Fibroblast of skin of abdomen (primary cell): ENCODE measurements around the gene C19orf38.
"Not testable (repeated sequence)": the region's sequence is repeated elsewhere in the genome, so short reads cannot be mapped to it uniquely, and the experiment has no call there.

Experiments
- DNase-seq: peaks from one replicate; pipeline ENCODE4 v3.0.0-alpha.2; 2013

C19orf38 gene

DNA sequence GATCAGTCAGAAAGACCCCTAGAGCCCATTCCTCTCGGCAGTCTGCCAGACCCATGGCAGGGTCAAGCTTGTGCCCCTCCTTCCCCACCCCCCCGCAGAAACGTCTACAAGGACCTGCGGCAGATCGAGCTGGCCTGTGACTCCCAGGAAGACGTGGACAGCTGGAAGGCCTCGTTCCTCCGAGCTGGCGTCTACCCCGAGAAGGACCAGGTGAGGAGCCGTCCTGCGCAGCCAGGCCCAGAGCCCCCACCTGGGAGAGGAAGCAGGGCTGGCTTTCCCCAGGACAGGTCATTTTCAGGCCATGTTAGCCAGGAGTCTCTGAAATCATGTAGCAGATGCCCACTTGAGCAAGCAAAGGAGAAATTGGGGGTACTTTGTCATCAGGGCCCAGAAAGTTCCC, 24.5 kb upstream of the C19orf38 start:
- no peak for DNase-seq

GRCh38 chr19:10826231-10826630, 22.0 kb upstream of the C19orf38 start:
- DNase-seq, result no peak

GRCh38 chr19:10826846-10827245, 21.4 kb upstream of the C19orf38 start:
- DNase-seq, result no peak

GRCh38 chr19:10828981-10829821, 19.0 kb upstream of the C19orf38 start:
- no peak for DNase-seq

DNA sequence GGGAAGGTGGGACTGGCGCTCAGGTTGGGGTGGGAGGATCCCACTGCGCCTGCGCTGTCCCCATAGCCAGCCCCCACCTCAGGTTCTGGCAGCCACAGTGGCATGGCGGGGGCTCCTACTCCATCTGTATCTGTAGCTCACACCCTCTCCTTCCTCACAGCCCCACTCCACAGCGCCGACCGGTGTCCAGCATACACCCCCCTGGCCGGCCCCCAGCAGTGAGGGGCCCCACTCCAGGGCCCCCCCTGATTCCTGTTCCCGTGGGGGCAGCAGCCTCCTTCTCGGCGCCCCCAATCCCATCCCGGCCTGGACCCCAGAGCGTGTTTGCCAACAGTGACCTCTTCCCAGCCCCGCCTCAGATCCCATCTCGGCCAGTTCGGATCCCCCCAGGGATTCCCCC, 18.2 kb upstream of the C19orf38 start:
- DNase-seq, result no peak

DNA sequence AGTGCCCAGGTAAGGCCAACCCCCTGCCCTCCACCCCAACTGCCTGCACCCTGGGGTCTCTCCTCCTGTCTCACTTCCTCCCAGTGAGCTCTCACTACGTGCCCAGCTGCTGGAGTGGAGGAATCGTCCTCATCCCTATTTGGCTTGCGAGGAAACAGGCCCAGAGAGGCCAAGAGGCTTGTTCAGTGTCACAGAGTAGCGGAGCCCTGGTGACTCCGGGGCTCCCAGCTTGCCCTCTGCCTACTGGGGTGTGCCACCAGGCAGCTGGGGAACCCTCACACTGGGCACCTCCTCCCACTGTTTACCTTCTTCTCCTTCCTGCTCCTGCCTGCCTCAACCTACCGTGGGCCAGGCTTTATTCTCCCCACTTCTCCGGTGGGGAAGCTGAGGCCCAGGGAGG, 17.8 kb upstream of the C19orf38 start:
- DNase-seq, result no peak

DNA sequence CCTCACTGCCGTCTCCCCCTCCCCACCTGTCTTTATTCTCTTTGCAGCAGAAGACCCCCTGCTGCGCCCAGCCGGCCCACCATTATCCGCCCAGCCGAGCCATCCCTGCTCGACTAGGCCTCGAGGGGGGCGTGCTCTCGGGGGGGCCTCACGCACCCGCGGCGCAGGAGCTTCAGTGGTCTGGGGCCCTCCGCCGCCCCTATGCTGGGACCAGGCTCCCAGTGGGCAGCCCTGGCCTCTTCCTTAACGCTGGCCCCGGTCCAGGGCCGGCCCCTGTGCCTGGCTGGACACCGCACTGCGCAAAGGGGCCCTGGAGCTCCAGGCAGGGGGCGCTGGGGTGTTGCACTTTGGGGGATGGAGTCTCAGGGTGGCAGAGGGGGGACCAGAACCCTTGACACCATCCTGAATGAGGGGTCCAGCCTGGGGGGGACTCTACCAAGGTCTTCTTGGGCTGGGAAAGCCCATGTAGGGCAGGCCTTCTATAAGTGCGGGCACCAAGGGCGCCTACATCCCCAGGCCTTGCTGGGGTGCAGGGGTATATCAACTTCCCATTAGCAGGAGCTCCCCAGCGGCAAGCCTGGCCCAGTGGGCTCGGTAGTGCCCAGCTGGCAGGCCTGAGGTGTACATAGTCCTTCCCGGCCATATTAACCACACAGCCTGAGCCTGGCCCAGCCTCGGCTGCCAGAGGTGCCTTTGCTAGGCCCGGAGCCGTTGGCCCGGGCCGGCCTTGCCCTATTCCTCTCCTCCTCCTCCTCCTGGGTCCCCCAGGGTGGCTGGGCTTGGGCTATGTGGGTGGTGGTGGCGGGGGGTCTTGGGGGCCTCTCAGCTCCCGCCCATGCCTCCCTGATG, 17.1 kb upstream of the C19orf38 start:
- DNase-seq, result no peak

DNA sequence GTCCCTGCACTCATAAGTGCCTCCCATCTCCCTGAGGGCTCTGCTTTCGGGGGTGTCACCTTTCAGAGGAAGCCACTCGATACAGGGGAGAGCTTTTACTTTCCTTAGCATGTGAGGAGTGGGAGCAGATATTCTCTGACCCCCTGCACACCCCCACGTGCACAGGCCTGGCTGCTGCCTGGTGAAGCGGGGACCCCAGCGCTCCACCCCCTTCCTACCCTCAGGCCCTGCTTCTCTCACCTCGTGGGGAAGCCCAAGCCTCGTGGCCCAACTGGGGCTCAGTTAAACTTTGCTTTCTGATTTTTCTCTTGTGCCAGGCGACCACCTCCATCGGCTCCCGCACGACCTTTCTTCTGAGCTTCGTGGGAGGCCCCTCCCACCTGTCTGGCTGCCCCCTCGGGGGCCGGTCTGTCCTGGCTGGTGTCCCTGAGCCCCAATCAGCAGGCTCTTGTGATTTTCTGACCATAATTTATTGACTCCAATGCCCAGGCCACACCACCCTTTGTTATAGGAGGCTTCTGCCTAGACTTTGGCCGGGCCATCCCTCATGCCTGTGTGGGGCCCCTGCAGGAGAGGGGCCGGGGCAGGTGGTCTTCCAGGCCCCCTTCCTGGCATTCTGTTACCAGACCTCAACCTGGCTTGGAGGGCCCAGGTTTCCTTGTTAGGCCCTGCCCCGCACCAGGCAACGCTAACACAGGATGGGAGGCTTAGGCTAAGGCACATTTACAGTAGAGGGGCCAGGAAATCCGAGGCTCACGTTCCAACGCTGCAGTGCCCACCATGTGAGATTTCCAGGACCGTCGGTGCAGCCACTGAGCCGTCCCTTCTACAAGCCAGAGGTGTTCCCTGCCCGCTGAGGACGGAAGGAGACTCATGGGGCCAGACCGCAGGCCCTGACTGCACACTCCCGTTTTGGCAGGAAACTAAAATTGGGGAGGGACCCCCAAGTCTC, 16.0 kb upstream of the C19orf38 start:
- no peak for DNase-seq

DNA sequence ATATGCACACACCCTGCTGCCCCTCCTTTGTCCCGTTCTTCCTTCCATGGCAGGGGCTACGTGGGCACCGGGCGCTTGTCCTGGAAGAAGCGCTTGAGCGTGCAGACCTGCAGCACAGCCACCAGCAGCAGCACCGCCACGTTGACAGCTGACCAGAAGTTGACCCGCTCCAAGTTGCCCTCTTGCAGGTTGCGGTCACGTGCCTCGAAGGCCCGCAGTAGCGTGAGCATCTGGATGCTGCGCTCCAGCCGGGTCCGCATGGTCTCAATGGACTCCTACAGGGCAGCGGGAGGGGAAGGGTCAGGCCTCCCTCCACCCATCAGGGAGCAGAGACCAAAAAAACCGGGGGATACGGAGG, 15.3 kb upstream of the C19orf38 start:
- DNase-seq, result no peak

DNA sequence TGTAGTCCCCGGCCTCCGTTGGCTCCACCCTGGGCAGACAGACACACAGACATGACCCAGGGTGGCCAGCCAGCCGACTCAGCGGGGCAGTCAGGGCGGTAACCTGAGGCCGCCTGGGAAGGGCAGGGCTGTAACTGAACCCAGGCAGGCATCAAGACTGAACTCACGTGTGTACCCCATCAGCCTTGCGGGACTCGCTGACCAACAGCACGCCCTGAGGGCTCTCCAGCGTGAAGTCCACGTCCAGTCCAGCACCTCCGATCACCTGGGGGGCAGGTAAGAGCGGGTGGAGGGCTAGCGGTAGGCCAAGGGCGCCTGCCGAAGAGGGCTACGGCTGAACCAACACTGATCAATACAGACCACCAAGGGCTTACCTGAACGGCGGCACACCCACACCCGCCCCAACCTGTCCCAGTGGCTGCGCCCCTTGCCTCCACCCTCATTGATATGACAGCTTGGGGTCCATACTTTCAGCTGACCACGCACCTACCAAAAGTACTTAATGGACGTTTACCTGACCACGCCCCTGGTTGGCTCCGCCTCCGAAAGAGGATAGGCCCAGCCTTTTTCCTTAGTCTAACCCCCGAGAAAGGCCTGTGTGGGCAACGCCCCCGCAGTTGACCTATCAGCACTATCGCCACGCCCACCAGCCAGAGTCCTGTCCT, 13.0 kb upstream of the C19orf38 start:
- DNase-seq, result no peak

DNA sequence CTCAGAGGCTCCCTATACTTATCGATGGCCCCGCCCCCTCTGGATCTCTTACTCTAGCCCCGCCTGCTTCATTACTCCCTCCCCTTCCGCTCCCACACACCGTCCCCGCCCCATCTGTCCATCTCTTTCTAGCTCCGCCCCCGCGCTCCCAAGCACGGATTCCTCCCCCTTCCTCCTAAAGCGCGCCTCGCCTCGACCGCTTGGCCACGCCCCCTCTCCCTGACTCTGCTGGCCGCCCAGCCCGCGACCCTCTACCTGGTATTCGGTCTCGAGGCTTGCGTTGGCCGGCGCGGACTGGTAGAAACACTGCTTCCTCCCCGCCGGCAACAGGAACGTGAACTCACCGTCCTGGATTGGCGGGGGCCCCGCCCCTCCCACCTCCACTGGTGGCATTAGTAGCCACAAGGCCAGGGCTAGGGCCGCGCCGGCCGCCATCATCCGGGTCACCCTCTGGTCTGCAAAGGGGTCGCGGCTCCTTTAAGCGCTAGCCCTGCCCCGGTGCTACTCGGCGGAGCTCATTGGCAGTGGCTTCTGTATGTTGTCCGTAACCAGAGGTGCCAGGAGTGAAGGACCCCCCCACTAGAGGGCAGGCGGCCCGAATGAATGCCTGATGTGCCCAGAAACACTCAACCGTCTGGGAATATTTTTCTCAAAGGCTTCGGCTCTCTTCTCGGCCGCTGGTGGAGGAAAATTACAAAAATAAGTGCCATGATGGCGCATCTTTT, 12.3 kb upstream of the C19orf38 start, which contains the start of gene TMED1:
TMED1 (minus strand) TSS at position 459 of the 725 bp plus-strand sequence; CDS start at position 438, 21 bp downstream.
- peak; percentile 99 for DNase-seq

GRCh38 chr19:10836479-10837330, 11.5 kb upstream of the C19orf38 start:
- peak; percentile 88 for DNase-seq

DNA sequence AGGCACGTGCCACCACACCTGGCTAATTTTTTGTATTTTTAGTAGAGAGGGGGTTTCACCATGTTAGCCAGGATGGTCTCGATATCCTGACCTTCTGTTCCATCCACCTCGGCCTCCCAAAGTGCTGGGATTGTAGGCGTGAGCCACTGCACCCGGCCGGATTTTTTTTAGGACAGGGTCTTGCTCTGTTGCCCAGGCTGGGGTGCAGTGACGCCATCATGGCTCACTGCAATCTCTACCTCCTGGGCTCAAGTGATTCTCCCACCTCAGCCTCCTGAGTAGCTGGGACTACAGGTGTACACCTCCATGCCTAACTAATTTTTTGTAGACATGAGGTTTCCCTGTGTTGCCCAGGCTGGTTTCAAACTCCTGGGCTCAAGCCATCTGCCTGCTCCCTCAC, 10.6 kb upstream of the C19orf38 start:
- not testable (repeated sequence) for DNase-seq

DNA sequence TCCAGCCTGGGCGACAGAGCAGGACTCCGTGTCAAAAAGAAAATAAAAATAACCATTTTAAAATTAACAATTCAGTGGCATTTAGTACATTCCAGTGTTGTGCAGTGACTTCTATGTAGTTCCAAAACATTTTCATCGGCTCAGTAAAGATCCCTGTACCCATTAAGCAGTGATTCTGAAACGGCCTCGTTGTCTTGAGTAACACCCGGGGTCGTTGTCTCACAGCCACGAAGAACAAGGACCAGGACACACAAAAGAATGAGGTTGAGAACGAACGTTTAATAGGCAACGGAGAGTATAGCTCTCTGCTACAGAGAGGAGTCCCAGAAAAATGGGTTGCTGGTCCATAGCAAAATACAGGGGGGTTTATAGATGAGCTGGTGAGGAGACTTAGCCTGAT, 9.8 kb upstream of the C19orf38 start:
- DNase-seq, result no peak

GRCh38 chr19:10839114-10840050, 8.8 kb upstream of the C19orf38 start:
- no peak for DNase-seq

DNA sequence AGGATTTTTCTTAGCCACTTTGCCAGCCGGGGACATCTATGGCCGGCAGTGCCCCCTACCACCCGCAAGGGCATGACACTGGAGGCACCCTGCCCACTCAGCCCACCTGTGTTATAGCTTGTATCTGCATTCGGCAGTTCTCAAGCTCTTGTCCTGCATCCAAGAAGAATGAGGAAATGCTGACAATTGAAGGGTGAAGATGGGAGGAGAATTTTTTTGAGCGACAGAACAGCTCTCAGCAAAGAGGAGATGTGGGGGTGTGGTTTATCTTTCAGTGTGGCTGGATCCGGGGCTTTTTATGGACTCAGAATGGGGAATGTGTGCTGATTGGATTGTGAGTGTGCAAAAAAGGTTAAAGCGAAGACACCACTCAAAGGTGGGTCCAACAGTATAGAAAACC, 5.4 kb upstream of the C19orf38 start:
- no peak for DNase-seq

DNA sequence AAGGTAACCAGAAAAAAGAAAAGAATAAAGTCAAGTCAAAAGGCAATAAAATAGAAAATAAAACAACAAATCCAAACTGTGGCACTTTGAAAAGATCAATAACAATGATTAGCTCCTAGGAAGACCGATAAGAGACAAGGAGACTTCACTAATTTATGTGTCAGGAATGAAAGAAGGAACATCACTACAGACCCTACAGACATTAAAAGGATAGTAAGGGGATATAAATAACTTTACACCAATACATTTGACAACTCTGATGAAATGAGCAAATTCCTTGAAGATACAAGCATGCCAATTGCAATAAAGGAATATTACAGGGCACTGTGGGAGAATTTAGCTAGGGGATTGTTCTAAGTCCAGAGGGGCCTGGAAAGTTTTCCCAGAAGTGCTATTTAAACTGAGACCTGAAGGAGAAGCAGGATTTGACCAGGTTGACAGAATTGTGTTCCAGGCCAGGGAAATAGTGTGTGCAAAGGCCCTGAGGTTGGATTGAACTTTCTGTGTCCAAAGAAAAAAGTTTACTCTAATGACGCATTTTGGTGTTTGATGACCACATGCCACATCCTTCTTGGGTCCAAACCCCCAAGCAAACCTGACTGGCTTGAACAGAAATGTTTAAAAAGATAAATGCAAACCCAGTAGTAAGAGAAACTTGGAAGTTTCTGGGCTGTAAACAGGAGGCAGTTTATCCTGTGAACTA, 1.6 kb upstream of the C19orf38 start:
- DNase-seq, result no peak

DNA sequence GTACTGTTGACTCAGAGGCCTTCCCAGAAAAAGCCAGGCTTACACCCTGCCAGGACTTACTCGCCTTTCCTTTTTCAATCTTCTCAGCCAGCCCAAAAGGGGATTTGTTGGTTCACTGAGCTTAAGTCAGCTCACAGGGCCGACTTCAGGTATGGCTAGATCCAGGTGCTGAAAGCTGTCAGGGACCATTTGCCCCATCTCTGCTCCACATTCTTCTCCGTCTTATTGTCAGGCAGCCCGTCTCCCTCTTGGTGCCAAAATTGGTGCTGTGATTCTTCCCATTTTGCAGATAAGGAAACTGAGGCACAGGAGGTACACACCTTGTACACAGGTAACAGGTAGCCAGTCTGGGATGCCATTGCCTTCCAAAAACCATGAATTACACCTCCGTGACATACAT, 2.4 kb downstream of the C19orf38 start:
- DNase-seq, result no peak
